Osteocyte (in vitro differentiated cells): ENCODE measurements around the gene FBXO42. TPM values are rescaled to one million over a fixed set of nuclear protein-coding genes. Genes with fewer than 3 reads are reported as not detected.

Experiments used
- DNase-seq: peaks from one replicate; pipeline ENCODE4 v3.0.0; 2021; ENCODE audit warnings: mixed read lengths; ENCODE audit not compliant: unreplicated experiment; ENCODE audit errors: extremely low spot score
- H3K27ac Mint-ChIP-seq: one replicate; pipeline ENCODE4 v1.8.0; 2021; ENCODE audit warnings: mild to moderate bottlenecking, mixed read lengths; ENCODE audit not compliant: unreplicated experiment
- H3K27me3 Mint-ChIP-seq: one replicate; pipeline ENCODE4 v1.8.0; 2021; ENCODE audit warnings: mixed read lengths; ENCODE audit not compliant: unreplicated experiment
- H3K36me3 Mint-ChIP-seq: one replicate; pipeline ENCODE4 v1.8.0; 2021; ENCODE audit warnings: mixed read lengths; ENCODE audit not compliant: unreplicated experiment
- H3K4me1 Mint-ChIP-seq: one replicate; pipeline ENCODE4 v1.8.0; 2021; ENCODE audit warnings: mixed read lengths; ENCODE audit not compliant: unreplicated experiment
- H3K4me3 Mint-ChIP-seq: one replicate; pipeline ENCODE4 v1.8.0; 2021; ENCODE audit warnings: mild to moderate bottlenecking, moderate library complexity, mixed read lengths; ENCODE audit not compliant: unreplicated experiment
- H3K9me3 Mint-ChIP-seq: one replicate; pipeline ENCODE4 v1.8.0; 2021; ENCODE audit warnings: mixed read lengths; ENCODE audit not compliant: unreplicated experiment
- CTCF ChIP-seq: fragments of 200-600 bp; sonication (generic); IDR thresholded peaks from 2 replicates; pipeline ENCODE4 v1.5.0; 2021; ENCODE audit warnings: antibody characterized with exemption, mild to moderate bottlenecking, moderate library complexity
- total RNA-seq: library from RNA; stranded (reverse); gene quantifications from 2 replicates; pipeline ENCODE4 v1.2.1, GENCODE V29; 2021

FBXO42 gene
- total RNA-seq, 1 donor from 2014 or later, result 22.2 TPM

DNA sequence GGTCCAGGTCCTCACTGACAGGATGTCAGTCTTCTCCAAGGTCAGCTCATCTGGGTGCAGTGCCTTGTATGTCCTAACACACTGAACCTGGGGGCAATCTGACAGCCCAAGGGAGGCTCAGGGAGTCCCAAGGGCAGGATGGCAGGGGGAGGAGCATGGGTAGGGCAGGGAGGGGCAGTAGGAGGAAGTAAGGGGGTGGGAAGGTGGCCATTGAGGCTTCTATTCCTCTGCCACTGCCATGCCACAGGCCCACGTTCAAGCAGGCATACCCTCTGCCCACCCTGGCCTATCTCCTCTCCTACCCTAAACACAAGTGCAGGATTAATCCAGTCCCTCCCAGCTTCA is 153.2 kb downstream of the FBXO42 start:
- H3K27me3 Mint-ChIP-seq, result no peaks in the 10 kb centered on the region
- no peaks in the 10 kb centered on the region for H3K9me3 Mint-ChIP-seq
- peaks cover 15% of the 10 kb centered on the region for H3K36me3 Mint-ChIP-seq
- H3K4me1 Mint-ChIP-seq, result no peaks in the 10 kb centered on the region
- H3K27ac Mint-ChIP-seq, result no peak overlapping the region
- H3K4me3 Mint-ChIP-seq, result no peak overlapping the region
- DNase-seq, result no peak
- TF ChIP-seq CTCF, result no peak

DNA sequence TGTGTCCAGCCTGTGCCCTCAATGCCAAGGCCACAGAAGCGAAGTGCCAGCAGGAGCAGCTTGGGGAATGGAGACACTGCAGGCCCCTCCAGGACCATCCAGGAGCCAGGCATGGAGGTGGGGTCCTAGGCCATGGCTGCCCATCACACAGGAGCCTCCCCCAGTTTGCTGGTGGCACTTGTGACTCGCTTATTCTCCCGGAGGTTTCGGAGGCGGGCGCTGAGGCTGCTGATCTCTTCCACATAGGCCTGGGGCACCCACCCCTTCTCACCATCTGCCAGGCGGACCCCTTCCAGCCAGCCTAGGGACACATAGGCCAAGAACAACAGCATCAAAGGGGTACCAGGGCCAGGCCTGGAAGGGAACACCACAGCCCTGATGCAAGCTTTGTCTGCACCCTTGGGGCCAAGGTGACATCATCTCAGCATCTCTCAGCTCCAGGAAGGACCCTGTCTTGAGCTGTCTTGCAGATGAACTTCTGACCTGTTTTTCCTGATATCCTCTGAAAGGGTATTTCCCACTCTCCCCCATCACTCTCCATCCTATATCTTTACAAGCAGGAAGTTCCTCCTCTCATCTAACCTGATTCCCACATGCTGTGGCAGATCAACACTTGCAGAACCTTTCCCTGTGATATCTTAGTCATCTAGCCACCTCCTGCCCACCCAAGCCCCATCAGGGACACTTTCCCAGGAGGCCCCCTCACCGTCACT is 153.7 kb downstream of the FBXO42 start:
- no peak for TF ChIP-seq CTCF
- H3K9me3 Mint-ChIP-seq, result no peaks in the 10 kb centered on the region
- DNase-seq, result no peak
- peaks cover 15% of the 10 kb centered on the region for H3K36me3 Mint-ChIP-seq
- no peaks in the 10 kb centered on the region for H3K4me1 Mint-ChIP-seq
- no peak overlapping the region for H3K4me3 Mint-ChIP-seq
- no peak overlapping the region for H3K27ac Mint-ChIP-seq
- no peaks in the 10 kb centered on the region for H3K27me3 Mint-ChIP-seq

DNA sequence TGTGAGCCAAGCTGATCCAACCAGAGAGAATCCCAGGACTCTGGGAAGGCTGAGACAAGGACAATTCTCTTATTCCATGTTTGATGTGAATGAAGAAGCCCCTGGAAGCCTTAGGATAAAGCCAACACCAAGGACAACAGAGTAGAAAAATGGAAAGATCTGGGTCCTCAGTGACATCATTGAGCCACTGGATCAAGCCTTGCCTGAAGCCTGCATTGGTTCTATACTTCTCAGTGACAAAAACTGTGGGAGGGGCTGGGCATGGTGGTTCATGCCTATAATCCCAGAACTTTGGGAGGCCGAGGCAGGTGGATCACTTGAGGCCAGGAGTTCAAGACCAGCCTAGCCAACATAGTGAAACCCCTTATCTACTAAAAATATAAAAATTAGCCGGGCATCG is 155.4 kb downstream of the FBXO42 start:
- no peak for DNase-seq
- no peaks in the 10 kb centered on the region for H3K4me1 Mint-ChIP-seq
- TF ChIP-seq CTCF, result no peak
- peaks cover 10% of the 10 kb centered on the region for H3K36me3 Mint-ChIP-seq
- H3K4me3 Mint-ChIP-seq, result no peak overlapping the region
- no peaks in the 10 kb centered on the region for H3K27me3 Mint-ChIP-seq
- no peak overlapping the region for H3K27ac Mint-ChIP-seq
- H3K9me3 Mint-ChIP-seq, result no peaks in the 10 kb centered on the region

Other genes with a start within 250 kb of the FBXO42 start
- 152 and 155 TPM in 2 replicates for gene EPHA2, start 196.4 kb downstream of the FBXO42 start, total RNA-seq
- 8.5 and 9.5 TPM in 2 replicates for gene ARHGEF19, start 139.8 kb downstream of the FBXO42 start, total RNA-seq
- 10.3 and 11.8 TPM in 2 replicates for gene CPLANE2, start 115.3 kb downstream of the FBXO42 start, total RNA-seq
- gene SZRD1, start 14.8 kb upstream of the FBXO42 start, total RNA-seq, result 141 and 143 TPM in 2 replicates
- not detected in 2 replicates for gene SPATA21, start 84.9 kb upstream of the FBXO42 start, total RNA-seq
- gene NECAP2, start 88.2 kb upstream of the FBXO42 start, total RNA-seq, result 62.0 and 67.5 TPM in 2 replicates
- 2,650 and 2,859 TPM in 2 replicates for gene RNU1-1, start 161.8 kb upstream of the FBXO42 start, total RNA-seq